ENCODE results near the gene SLC6A13.

- TF ChIP-seq, protein P1, sequence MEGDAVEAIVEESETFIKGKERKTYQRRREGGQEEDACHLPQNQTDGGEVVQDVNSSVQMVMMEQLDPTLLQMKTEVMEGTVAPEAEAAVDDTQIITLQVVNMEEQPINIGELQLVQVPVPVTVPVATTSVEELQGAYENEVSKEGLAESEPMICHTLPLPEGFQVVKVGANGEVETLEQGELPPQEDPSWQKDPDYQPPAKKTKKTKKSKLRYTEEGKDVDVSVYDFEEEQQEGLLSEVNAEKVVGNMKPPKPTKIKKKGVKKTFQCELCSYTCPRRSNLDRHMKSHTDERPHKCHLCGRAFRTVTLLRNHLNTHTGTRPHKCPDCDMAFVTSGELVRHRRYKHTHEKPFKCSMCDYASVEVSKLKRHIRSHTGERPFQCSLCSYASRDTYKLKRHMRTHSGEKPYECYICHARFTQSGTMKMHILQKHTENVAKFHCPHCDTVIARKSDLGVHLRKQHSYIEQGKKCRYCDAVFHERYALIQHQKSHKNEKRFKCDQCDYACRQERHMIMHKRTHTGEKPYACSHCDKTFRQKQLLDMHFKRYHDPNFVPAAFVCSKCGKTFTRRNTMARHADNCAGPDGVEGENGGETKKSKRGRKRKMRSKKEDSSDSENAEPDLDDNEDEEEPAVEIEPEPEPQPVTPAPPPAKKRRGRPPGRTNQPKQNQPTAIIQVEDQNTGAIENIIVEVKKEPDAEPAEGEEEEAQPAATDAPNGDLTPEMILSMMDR (IDR thresholded peaks at IDR 0.05; ENCODE audit: borderline replicate concordance, extremely low read depth, low read length, poor library complexity, severe bottlenecking), result no peak
- TF ChIP-seq EZH2 (IDR thresholded peaks at IDR 0.05; ENCODE audit: borderline replicate concordance, low read depth, low read length, severe bottlenecking), result no peak
Observed at GRCh38 chr12:288687-289086, 26.1 kb upstream of the SLC6A13 start.
